GM12878 (cell line): ENCODE measurements around the gene FSD1L. TPM values are rescaled to one million over a fixed set of nuclear protein-coding genes. Genes with fewer than 3 reads are reported as not detected.

Experiments
- BACH1 ChIP-seq: fragments of 450-650 bp; IDR thresholded peaks from 2 replicates; pipeline ENCODE4 v1.6.1; 2017; ENCODE audit warnings: mild to moderate bottlenecking, borderline replicate concordance
- BHLHE40 ChIP-seq, 2 experiments: fragments of 450-650 bp in 1 of 2; IDR thresholded peaks; 2 replicates each; pipeline ENCODE4 v1.6.1; 2011 to 2017; ENCODE audit warnings: low read depth in 2 of 2, borderline replicate concordance in 1 of 2, improper control_type of control experiment in 1 of 2, low read length in 1 of 2, mild to moderate bottlenecking in 1 of 2
- CTCF ChIP-seq, 3 experiments: IDR thresholded peaks in 2 of 3; conservative IDR thresholded peaks in 1 of 3; 2 replicates each; pipeline ENCODE4 v1.5.1; 2011; ENCODE audit warnings: low read depth in 3 of 3, low read length in 3 of 3, mild to moderate bottlenecking in 3 of 3, control low read depth in 2 of 3, moderate library complexity in 2 of 3, inconsistent platforms in 1 of 3, mixed read lengths in 1 of 3; ENCODE audit not compliant: control insufficient read depth in 2 of 3, insufficient read depth in 1 of 3; ENCODE audit errors: extremely low read depth in 1 of 3
- IKZF2 ChIP-seq, 2 experiments: fragments of 450-650 bp; IDR thresholded peaks; 2 replicates each; pipeline ENCODE4 v1.6.1; 2017; ENCODE audit warnings: mild to moderate bottlenecking in 2 of 2, moderate library complexity in 2 of 2
- KDM1A ChIP-seq: fragments of 200-600 bp; sonication (generic); IDR thresholded peaks from 2 replicates; pipeline ENCODE4 v1.6.1; 2016; ENCODE audit warnings: borderline replicate concordance
- NFYA ChIP-seq: IDR thresholded peaks from 2 replicates; pipeline ENCODE4 v1.6.1; 2011; ENCODE audit warnings: low read depth, mild to moderate bottlenecking, low read length, improper control_type of control experiment, borderline replicate concordance
- PAX8 ChIP-seq: fragments of 450-650 bp; IDR thresholded peaks from 2 replicates; pipeline ENCODE4 v1.6.1; 2017; ENCODE audit warnings: mild to moderate bottlenecking, moderate library complexity
- POLR2AphosphoS2 ChIP-seq: IDR thresholded peaks from 2 replicates; pipeline ENCODE4 v1.6.1; 2011; ENCODE audit warnings: low read depth, mild to moderate bottlenecking, low read length, improper control_type of control experiment, moderate library complexity
- POLR2AphosphoS5 ChIP-seq: IDR thresholded peaks from 2 replicates; pipeline ENCODE4 v1.6.1; 2011; ENCODE audit warnings: mild to moderate bottlenecking, low read length, inconsistent platforms
- RAD51 ChIP-seq: fragments of 450-650 bp; IDR thresholded peaks from 2 replicates; pipeline ENCODE4 v1.6.1; 2016; ENCODE audit warnings: moderate library complexity, mild to moderate bottlenecking, inconsistent platforms
- SMC3 ChIP-seq: IDR thresholded peaks from 2 replicates; pipeline ENCODE4 v1.6.1; 2011; ENCODE audit warnings: low read length, improper control_type of control experiment, borderline replicate concordance
- SUPT20H ChIP-seq: IDR thresholded peaks from 2 replicates; pipeline ENCODE4 v1.6.1; 2011; ENCODE audit warnings: low read depth, mild to moderate bottlenecking, low read length, moderate library complexity, borderline replicate concordance; ENCODE audit not compliant: control insufficient read depth
- ZBTB33 ChIP-seq: fragments of 450-650 bp; IDR thresholded peaks from 2 replicates; pipeline ENCODE4 v1.6.1; 2017; ENCODE audit warnings: mild to moderate bottlenecking
- polyA plus RNA-seq, 11 experiments: library from polyadenylated mRNA; depleted of rRNA in 4 of 11; unstranded in 6 of 11; stranded (reverse) in 5 of 11; fragments of >200 nt; fragmentation: Nextera tagmentation in 4 of 11; fragmentation: Illumina TruSeq in 1 of 11; extraction: Ambion mirVana in 4 of 11; extraction: Trizol in 1 of 11; gene quantifications; 1 replicate in 1 of 11; 2 replicates in 10 of 11; pipeline versions ENCODE4 v1.2.1 to v1.2.3, GENCODE V29; 2011 to 2016; ENCODE audit warnings: inconsistent platforms in 2 of 11, missing spikeins in 2 of 11, low read depth in 1 of 11
- total RNA-seq, 4 experiments: library from RNA; depleted of rRNA in 3 of 4; stranded (reverse); fragments of >200 nt in 3 of 4; fragmentation: Illumina TruSeq in 1 of 4; extraction: Trizol in 1 of 4; gene quantifications; 2 replicates each; pipeline versions ENCODE4 v1.2.1 to v1.2.3, GENCODE V29; 2013 to 2021
- TF ChIP-seq, protein P1 (sequence below): fragments of 450-650 bp; conservative IDR thresholded peaks from 2 replicates; pipeline ENCODE4 v1.6.1; 2017; ENCODE audit warnings: mild to moderate bottlenecking, moderate library complexity
- TF ChIP-seq, protein P2 (sequence below): IDR thresholded peaks from 2 replicates; pipeline ENCODE4 v1.6.1; 2012; ENCODE audit warnings: low read length, inconsistent platforms
- TF ChIP-seq, protein P3 (sequence below): fragments of 450-650 bp; formaldehyde crosslinking; IDR thresholded peaks from 2 replicates; pipeline ENCODE4 v1.5.0; 2022; ENCODE audit warnings: mild to moderate bottlenecking, missing genetic modification characterization
- TF ChIP-seq, protein P4 (sequence below): IDR thresholded peaks from 2 replicates; pipeline ENCODE4 v1.6.1; 2012; ENCODE audit warnings: low read depth, low read length, improper control_type of control experiment

Gene FSD1L
- total and polyA plus RNA-seq, 10 of the 15 experiments (the other 5 are each of a cell fraction or from before 2014, with no cell fraction given) = 11.9 to 52.4 (median 17.0) TPM

DNA sequence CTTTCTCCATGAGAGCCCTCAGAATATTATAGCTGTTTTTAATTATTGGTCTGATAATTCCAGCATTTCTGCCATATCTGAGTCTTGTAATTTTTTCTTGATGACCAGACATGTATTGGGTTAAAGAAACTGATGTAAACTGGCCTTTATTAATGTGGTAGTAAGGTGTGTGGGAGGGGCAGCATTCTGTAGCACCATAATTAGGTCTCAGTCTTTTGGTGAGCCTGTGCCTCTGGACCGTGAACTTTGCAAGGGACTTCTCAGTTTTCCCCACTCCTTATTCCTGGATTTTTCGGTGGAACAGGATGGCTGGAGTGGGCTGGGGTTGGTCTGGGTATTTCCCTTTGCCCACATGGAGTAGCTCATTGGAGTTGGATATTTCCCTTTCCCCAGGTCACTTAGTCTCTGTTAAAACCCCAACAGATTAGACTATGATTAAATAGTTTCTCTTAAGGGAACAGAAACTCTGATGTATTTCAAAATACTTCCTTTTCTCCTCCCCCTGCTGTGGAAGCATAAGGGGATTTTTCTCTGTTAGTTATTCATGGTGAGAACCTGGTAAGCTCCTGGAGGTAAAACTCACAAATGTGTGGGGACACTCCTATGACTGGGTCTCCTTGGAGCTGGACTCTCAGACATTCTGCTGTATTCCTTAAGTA, 52.4 kb downstream of the FSD1L start (continued):
- TF ChIP-seq PAX8 (no peak), BACH1 (no peak), IKZF2 (IDR thresholded peaks at IDR 0.05) (peak; percentile 97 to 98), RAD51 (no peak), POLR2AphosphoS2 (no peak), CTCF (IDR thresholded peaks at IDR 0.05 in 2 of 3, conservative IDR thresholded peaks at IDR 0.05 in 1 of 3; ENCODE audit: control insufficient read depth in 2 of 3, extremely low read depth in 1 of 3, insufficient read depth in 1 of 3, low read depth in 3 of 3, low read length in 3 of 3) (no peak), NFYA (no peak), ZBTB33 (no peak), SUPT20H (no peak), KDM1A (no peak), POLR2AphosphoS5 (peak; percentile 66), SMC3 (no peak; the same call in 1 of the 2 replicates), BHLHE40 (IDR thresholded peaks at IDR 0.05; ENCODE audit: borderline replicate concordance in 1 of 2, low read depth in 2 of 2, low read length in 1 of 2) (no peak; a peak in 1 of 4 replicates)
- TF ChIP-seq, protein P1, sequence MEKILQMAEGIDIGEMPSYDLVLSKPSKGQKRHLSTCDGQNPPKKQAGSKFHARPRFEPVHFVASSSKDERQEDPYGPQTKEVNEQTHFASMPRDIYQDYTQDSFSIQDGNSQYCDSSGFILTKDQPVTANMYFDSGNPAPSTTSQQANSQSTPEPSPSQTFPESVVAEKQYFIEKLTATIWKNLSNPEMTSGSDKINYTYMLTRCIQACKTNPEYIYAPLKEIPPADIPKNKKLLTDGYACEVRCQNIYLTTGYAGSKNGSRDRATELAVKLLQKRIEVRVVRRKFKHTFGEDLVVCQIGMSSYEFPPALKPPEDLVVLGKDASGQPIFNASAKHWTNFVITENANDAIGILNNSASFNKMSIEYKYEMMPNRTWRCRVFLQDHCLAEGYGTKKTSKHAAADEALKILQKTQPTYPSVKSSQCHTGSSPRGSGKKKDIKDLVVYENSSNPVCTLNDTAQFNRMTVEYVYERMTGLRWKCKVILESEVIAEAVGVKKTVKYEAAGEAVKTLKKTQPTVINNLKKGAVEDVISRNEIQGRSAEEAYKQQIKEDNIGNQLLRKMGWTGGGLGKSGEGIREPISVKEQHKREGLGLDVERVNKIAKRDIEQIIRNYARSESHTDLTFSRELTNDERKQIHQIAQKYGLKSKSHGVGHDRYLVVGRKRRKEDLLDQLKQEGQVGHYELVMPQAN = 0 out of 2 replicates have a peak, but pooled peaks have one; percentile 18
- TF ChIP-seq, protein P2, sequence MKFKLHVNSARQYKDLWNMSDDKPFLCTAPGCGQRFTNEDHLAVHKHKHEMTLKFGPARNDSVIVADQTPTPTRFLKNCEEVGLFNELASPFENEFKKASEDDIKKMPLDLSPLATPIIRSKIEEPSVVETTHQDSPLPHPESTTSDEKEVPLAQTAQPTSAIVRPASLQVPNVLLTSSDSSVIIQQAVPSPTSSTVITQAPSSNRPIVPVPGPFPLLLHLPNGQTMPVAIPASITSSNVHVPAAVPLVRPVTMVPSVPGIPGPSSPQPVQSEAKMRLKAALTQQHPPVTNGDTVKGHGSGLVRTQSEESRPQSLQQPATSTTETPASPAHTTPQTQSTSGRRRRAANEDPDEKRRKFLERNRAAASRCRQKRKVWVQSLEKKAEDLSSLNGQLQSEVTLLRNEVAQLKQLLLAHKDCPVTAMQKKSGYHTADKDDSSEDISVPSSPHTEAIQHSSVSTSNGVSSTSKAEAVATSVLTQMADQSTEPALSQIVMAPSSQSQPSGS = peak; percentile 82; the same call in 1 of the 2 replicates
- TF ChIP-seq, protein P3, sequence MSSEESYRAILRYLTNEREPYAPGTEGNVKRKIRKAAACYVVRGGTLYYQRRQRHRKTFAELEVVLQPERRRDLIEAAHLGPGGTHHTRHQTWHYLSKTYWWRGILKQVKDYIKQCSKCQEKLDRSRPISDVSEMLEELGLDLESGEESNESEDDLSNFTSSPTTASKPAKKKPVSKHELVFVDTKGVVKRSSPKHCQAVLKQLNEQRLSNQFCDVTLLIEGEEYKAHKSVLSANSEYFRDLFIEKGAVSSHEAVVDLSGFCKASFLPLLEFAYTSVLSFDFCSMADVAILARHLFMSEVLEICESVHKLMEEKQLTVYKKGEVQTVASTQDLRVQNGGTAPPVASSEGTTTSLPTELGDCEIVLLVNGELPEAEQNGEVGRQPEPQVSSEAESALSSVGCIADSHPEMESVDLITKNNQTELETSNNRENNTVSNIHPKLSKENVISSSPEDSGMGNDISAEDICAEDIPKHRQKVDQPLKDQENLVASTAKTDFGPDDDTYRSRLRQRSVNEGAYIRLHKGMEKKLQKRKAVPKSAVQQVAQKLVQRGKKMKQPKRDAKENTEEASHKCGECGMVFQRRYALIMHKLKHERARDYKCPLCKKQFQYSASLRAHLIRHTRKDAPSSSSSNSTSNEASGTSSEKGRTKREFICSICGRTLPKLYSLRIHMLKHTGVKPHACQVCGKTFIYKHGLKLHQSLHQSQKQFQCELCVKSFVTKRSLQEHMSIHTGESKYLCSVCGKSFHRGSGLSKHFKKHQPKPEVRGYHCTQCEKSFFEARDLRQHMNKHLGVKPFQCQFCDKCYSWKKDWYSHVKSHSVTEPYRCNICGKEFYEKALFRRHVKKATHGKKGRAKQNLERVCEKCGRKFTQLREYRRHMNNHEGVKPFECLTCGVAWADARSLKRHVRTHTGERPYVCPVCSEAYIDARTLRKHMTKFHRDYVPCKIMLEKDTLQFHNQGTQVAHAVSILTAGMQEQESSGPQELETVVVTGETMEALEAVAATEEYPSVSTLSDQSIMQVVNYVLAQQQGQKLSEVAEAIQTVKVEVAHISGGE = no peak
- TF ChIP-seq, protein P4, sequence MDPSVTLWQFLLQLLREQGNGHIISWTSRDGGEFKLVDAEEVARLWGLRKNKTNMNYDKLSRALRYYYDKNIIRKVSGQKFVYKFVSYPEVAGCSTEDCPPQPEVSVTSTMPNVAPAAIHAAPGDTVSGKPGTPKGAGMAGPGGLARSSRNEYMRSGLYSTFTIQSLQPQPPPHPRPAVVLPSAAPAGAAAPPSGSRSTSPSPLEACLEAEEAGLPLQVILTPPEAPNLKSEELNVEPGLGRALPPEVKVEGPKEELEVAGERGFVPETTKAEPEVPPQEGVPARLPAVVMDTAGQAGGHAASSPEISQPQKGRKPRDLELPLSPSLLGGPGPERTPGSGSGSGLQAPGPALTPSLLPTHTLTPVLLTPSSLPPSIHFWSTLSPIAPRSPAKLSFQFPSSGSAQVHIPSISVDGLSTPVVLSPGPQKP = no peak
